ENCODE data around the gene UPP2. TPM values are rescaled to one million over a fixed set of nuclear protein-coding genes. Genes with fewer than 3 reads are reported as not detected.

The UPP2 gene
- total and polyA plus RNA-seq, 2 of the 8 experiments (the other 6 are each of a cell fraction or from before 2014, with no cell fraction given) = not detected

DNA sequence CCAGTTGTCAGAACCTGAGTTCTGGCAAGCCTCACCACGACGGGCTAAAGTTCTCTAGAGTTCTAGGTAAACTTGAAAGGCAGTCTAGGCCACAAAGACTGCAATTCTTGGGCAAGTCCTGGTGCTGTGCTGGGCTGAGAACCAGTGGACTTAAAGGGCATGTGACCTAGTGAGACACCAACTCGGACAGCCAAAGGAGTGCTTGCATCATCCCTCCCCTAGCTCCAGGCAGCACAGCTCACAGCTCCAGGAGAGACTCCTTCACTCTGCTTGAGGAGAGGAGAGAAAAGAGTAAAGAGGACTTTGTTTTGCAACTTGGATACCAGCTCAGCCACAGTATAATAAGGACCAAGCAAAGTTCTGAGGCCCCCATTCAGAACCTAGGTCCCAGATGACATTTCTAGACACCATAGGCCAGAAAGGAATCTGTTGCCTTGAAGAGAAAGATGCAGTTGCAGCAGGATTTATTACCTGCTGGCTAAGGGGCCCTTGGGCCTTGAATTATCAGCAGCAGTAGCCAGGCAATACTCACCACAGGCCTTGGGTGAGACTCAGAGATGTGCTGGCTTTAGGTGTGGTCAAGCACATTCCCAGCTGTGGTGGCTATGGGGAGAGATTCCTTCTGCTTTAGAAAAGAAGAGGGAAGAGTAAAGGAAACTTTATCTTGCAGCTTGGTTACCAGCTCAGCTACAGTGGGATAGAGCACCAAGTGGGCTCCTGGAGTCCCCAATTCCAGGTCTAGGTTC is 51.8 kb downstream of the UPP2 start:
- no peak for FAIRE-seq
- no peak overlapping the region for H3K27ac ChIP-seq (ENCODE audit: low read depth, low read length)
- no peak overlapping the region for H3K56ac ChIP-seq (replicated peaks; ENCODE audit: insufficient read length, low read depth, low read length)
- no peaks in the 10 kb centered on the region for H3K79me1 ChIP-seq (ENCODE audit: low read depth, low read length)
- CTCF ChIA-PET (ENCODE audit: partially characterized antibody) = interaction anchor here (0.7 kb wide), 1 partner anchor 13 kb away, joined by 3 read pairs; no protein-coding TSS in a partner anchor
- no peak overlapping the region for H3K23ac ChIP-seq (ENCODE audit: insufficient read length)
- no peak for DNase-seq (ENCODE audit: low read depth in 1 of 2, low spot score in 2 of 2)
- no peak overlapping the region for H2BK20ac ChIP-seq (ENCODE audit: low read length)
- H4K5ac ChIP-seq (ENCODE audit: insufficient read length, low read depth, low read length) = no peak overlapping the region
- H3K18ac ChIP-seq (ENCODE audit: extremely low read depth, low read length) = no peak overlapping the region
- no peaks in the 10 kb centered on the region for H3K4me1 ChIP-seq (replicated peaks in 1 of 4; ENCODE audit: control insufficient read depth in 3 of 4, insufficient read depth in 4 of 4, low read length in 3 of 4)
- POLR2A ChIA-PET (ENCODE audit: partially characterized antibody) = no interaction called here
- H2BK5ac ChIP-seq (ENCODE audit: low read depth, low read length) = no peak overlapping the region
- no peak overlapping the region for H3K9ac ChIP-seq (replicated peaks in 1 of 4; ENCODE audit: extremely low read depth in 1 of 4, low read depth in 3 of 4, low read length in 3 of 4)
- H2BK15ac ChIP-seq (ENCODE audit: low read length) = no peak overlapping the region
- 98% methylated on average over 3 of the region's 3 CpGs; no CpG with 5 or more reads in 1 of the 2 experiments for WGBS, 2 experiments (ENCODE audit: extremely low coverage in 1 of 2, insufficient coverage in 1 of 2, insufficient read length in 1 of 2, insufficient replicate concordance in 2 of 2, low coverage in 1 of 2, low lambda C conversion rate in 2 of 2, missing lambda C conversion rate in 1 of 2)
- no peaks in the 10 kb centered on the region for H3K79me2 ChIP-seq (ENCODE audit: control insufficient read depth in 1 of 2, insufficient read depth in 2 of 2, low read length in 2 of 2)
- H3K23me2 ChIP-seq (ENCODE audit: low read depth, low read length) = no peaks in the 10 kb centered on the region
- no peak overlapping the region for H4K91ac ChIP-seq (replicated peaks; ENCODE audit: insufficient read length, low read length)
- no peak overlapping the region for H3K14ac ChIP-seq (ENCODE audit: insufficient read length)
- no peak overlapping the region for H4K8ac ChIP-seq (ENCODE audit: extremely low read depth, insufficient read depth, low read length)
- H2AFZ ChIP-seq (ENCODE audit: low read length) = no peak overlapping the region
- H3K4ac ChIP-seq (replicated peaks; ENCODE audit: insufficient read length, low read depth, low read length) = no peak overlapping the region
- no peaks in the 10 kb centered on the region for H4K20me1 ChIP-seq (replicated peaks in 1 of 2; ENCODE audit: control insufficient read depth in 1 of 2, insufficient read depth in 2 of 2, low read length in 2 of 2)
- no peak overlapping the region for H2BK120ac ChIP-seq (replicated peaks; ENCODE audit: low read depth, low read length)
- H2AK5ac ChIP-seq (ENCODE audit: low read depth, low read length) = no peak overlapping the region
- no peak overlapping the region for H3K4me3 ChIP-seq (ENCODE audit: extremely low read depth in 1 of 4, insufficient read depth in 2 of 4, low read depth in 3 of 4, low read length in 4 of 4)
- H3K4me2 ChIP-seq (ENCODE audit: insufficient read depth in 1 of 2, low read depth in 2 of 2, low read length in 2 of 2) = no peak overlapping the region
- no peaks in the 10 kb centered on the region for H3K9me3 ChIP-seq (ENCODE audit: insufficient read depth in 2 of 2, low read depth in 1 of 2, low read length in 1 of 2)
- no peaks in the 10 kb centered on the region for H3K27me3 ChIP-seq (replicated peaks in 1 of 4; ENCODE audit: control insufficient read depth in 3 of 4, extremely low read depth in 1 of 4, insufficient read depth in 3 of 4, low read length in 3 of 4)
- no peak overlapping the region for H2BK12ac ChIP-seq (ENCODE audit: low read depth, low read length)
- H3K36me3 ChIP-seq (ENCODE audit: control insufficient read depth in 2 of 4, insufficient read depth in 4 of 4, low read length in 3 of 4) = no peaks in the 10 kb centered on the region
- no peak for TF ChIP-seq RBBP5 (IDR thresholded peaks at IDR 0.05; ENCODE audit: borderline replicate concordance, low read depth, low read length)
- no peak for TF ChIP-seq RAD21 (IDR thresholded peaks at IDR 0.05 in 1 of 2, conservative IDR thresholded peaks at IDR 0.05 in 1 of 2; ENCODE audit: low read depth in 2 of 2, low read length in 2 of 2)
- TF ChIP-seq EP300 (IDR thresholded peaks at IDR 0.05; ENCODE audit: borderline replicate concordance in 1 of 2, low read depth in 2 of 2, low read length in 2 of 2) = no peak
- no peak for TF ChIP-seq SP2 (IDR thresholded peaks at IDR 0.05; ENCODE audit: low read length)
- TF ChIP-seq BCL11A (IDR thresholded peaks at IDR 0.05; ENCODE audit: low read depth in 2 of 2, low read length in 2 of 2) = no peak
- no peak for TF ChIP-seq RXRA (IDR thresholded peaks at IDR 0.05; ENCODE audit: insufficient read depth, low read depth, low read length)
- TF ChIP-seq BRCA1 (IDR thresholded peaks at IDR 0.05; ENCODE audit: low read depth, low read length) = no peak
- TF ChIP-seq MAX (IDR thresholded peaks at IDR 0.05) = no peak
- TF ChIP-seq KDM5A (IDR thresholded peaks at IDR 0.05; ENCODE audit: low read length) = no peak
- TF ChIP-seq GTF2F1 (IDR thresholded peaks at IDR 0.05; ENCODE audit: borderline replicate concordance, low read depth, low read length) = no peak
- no peak for TF ChIP-seq KDM1A (IDR thresholded peaks at IDR 0.05; ENCODE audit: borderline replicate concordance, low read length)
- TF ChIP-seq RFX5 (IDR thresholded peaks at IDR 0.05; ENCODE audit: borderline replicate concordance, low read depth, low read length) = no peak
- TF ChIP-seq YY1 (IDR thresholded peaks at IDR 0.05; ENCODE audit: low read depth, low read length) = no peak
